ENCODE data around the gene MYL5. TPM values are rescaled to one million over a fixed set of nuclear protein-coding genes. Genes with fewer than 3 reads are reported as not detected.
"Not testable (repeated sequence)": the region's sequence is repeated elsewhere in the genome, so short reads cannot be mapped to it uniquely, and the experiment has no call there.

MYL5 gene
- total and polyA plus RNA-seq, 3 experiments from 2014 or later = 5.2 to 19.5 (median 17.1) TPM

DNA sequence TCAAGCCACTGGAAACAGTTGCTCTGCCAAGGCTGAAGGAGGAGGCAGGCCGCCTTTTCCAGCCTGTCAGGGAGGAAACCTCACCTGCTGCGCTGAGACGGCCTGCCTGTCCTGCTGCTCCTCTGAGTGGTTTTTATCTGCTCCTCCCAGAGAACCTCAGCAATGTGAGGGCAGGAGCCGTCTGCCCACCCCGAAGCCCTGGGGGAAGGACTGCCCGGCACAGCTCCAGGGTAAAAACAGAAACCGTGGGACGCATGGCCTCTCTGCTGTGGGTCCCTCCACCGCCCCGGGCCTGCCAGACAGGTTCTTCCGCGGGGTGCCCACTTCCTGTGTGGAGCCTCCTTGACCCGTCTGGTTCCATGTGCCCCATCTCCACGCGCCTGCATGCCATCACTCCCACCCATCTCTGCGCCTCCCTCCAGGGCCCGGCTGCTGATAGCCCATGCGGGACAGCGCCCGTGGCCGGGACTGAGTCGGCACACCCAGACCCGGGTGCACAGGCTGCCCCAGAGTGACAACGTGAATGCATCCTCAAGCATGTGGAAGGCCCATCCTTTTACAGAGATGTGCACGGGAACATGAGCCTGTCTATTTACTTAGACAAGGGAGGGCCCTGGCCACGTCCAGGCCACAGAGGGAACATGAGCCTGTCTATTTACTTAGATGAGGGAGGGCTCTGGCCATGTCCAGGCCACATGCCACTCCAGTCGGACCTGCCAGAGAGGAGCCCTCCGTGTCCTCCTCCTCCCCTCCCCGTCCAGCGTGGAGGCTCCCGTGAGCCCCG lies 18.6 kb downstream of the MYL5 start:
- CTCF ChIA-PET = no interaction called here
- Mint-ChIP-seq H3K27ac (no peak overlapping the region), H3K4me1 (peaks cover 0 to 1% (median 0%) of the 10 kb centered on the region in 3 donors), H3K4me3 (peak overlapping the region in 1 of 7 donors; percentile 51), H3K27me3 (peaks cover 3 to 6% of the 10 kb centered on the region in 2 donors), H3K36me3 (no peaks in the 10 kb centered on the region), H3K9me3 (no peaks in the 10 kb centered on the region)
- Histone ChIP-seq H3K9me3 (ENCODE audit: low read length) (no peaks in the 10 kb centered on the region), H3K36me3 (ENCODE audit: insufficient read depth, low read length) (no peaks in the 10 kb centered on the region), H3K4me3 (ENCODE audit: low read length) (no peak overlapping the region), H3K4me1 (ENCODE audit: insufficient read depth, low read length) (no peaks in the 10 kb centered on the region), H3K27ac (ENCODE audit: low read depth, low read length) (no peak overlapping the region), H3K27me3 (ENCODE audit: insufficient read depth, low read length, poor library complexity, severe bottlenecking) (no peaks in the 10 kb centered on the region)
- DNase-seq = no peak
- POLR2A ChIA-PET = no interaction called here

DNA sequence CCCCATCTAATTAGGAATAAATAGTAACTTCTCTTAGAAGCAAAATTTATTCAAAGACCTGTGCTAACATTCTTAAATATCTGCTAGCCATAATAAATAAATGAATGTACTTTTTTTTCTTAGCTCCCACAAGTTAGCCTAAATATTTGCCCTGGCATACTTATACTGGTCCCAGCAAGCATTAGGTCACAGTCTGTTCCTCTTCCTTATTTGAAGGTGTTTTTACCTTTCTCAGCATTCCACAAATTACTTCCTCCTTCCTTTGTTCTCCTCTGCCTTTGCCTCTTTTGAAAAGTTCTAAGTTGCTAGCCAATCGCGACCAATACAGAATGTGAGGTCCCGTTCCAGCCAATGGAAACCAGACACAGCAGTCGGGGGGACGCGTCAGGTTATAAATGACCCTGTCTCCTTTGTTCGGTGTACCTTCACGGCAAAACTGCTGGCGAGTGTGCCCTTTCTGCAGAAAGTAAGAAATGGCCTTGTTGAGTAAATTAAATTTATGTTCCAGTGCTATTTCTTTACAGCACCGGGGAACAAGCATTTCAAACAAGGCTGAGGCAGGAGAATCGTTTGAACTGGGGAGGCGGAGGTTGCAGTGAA lies 20.1 kb downstream of the MYL5 start:
- H3K9me3 ChIP-seq (ENCODE audit: low read length); CTCF ChIA-PET; H3K27ac ChIP-seq (ENCODE audit: low read depth, low read length); H3K27ac Mint-ChIP-seq; H3K27me3 ChIP-seq (ENCODE audit: insufficient read depth, low read length, poor library complexity, severe bottlenecking); H3K9me3 Mint-ChIP-seq; H3K36me3 ChIP-seq (ENCODE audit: insufficient read depth, low read length); H3K4me3 Mint-ChIP-seq; H3K4me1 ChIP-seq (ENCODE audit: insufficient read depth, low read length); H3K36me3 Mint-ChIP-seq; POLR2A ChIA-PET; DNase-seq; H3K4me3 ChIP-seq (ENCODE audit: low read length); H3K4me1 Mint-ChIP-seq; H3K27me3 Mint-ChIP-seq: not testable (repeated sequence)

DNA sequence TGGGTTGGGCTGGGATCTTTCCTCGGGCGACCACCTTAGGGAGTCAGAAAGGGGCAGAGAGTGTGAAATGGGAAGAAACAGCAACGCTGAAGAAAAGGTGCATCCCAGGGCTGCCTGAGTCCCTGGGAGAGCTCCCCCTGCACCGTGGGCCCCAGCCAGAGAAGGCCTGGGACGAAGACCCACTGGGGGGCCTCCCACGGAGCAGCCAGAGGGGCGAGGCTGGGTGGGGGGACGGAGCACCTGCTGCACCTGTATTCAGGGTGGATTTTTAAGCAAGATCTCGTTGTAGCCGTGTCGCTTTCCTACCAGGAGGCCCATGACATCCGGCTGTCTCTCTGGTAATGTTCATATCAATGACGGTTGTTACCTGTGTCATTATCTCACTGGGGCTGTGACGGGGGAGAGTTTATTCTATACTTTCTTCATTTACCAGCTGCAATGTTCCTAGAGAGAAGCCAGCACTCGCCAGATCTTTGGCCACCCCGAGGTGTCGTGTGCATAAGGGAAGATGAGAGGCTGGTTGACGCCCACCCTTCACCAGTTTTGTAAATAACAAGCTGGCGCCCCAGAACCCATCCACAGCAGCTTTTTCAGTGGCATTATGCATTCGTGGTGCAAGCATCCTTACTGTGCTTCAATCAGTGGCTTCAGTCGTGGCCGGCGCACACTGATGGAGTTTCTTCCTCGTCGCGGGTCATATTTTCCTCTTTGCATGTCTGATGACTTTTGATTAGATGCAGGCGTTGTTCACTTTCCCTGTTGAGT lies 25.7 kb downstream of the MYL5 start:
- DNase-seq = no peak
- Mint-ChIP-seq H3K9me3 (no peaks in the 10 kb centered on the region), H3K27me3 (no peaks in the 10 kb centered on the region), H3K4me1 (peaks cover 3 to 16% (median 12%) of the 10 kb centered on the region in 3 donors), H3K4me3 (peak overlapping the region in 1 of 7 donors; percentile 46), H3K36me3 (no peaks in the 10 kb centered on the region), H3K27ac (peak overlapping the region in 3 of 8 donors; percentile 32 to 74 (median 60))
- Histone ChIP-seq H3K36me3 (ENCODE audit: insufficient read depth, low read length) (no peaks in the 10 kb centered on the region), H3K27me3 (ENCODE audit: insufficient read depth, low read length, poor library complexity, severe bottlenecking) (no peaks in the 10 kb centered on the region), H3K9me3 (ENCODE audit: low read length) (no peaks in the 10 kb centered on the region), H3K27ac (ENCODE audit: low read depth, low read length) (no peak overlapping the region), H3K4me1 (ENCODE audit: insufficient read depth, low read length) (peaks cover 3% of the 10 kb centered on the region), H3K4me3 (ENCODE audit: low read length) (no peak overlapping the region)
- ChIA-PET CTCF (no interaction called here), POLR2A (no interaction called here)

DNA sequence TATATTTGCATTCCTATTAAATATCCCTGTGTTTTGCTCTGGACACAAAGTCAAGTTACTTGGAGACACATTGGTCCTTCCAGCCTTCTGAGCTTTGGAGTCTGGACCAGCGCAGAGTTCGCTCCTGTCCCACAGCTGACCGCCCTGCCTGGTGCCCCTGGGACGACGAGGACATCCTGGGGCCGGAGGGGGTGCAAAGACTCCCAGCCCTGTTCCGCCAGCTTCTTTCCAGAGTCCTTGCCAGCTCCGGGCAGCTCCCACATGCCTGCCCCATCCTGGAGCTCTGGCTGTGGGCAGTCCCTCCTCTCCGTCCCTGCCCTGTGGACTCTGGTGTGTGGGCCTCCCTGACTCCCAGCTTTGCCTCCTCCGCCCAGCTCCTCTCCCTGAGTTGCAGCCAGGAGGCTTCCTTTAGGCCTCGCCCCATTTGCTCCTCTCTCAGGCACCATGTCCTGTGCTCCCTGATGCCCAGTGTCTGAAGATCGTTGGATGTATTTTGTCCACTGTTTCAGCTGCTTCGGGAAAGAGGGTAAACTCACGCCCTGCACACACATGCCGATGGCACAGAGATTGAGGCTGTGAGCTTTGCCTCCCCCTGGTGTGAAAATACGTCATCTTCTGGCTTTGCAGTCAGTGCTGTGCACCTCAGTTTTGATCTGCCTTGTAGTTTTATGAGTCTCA lies 26.4 kb downstream of the MYL5 start:
- no peaks in the 10 kb centered on the region for H3K36me3 ChIP-seq (ENCODE audit: insufficient read depth, low read length)
- no peak overlapping the region for H3K27ac ChIP-seq (ENCODE audit: low read depth, low read length)
- Mint-ChIP-seq H3K36me3 (peaks cover 0 to 3% (median 0%) of the 10 kb centered on the region in 3 donors), H3K27ac (peak overlapping the region in 3 of 8 donors; percentile 23 to 60 (median 32)), H3K4me3 (peak overlapping the region in 1 of 7 donors; percentile 46), H3K9me3 (no peaks in the 10 kb centered on the region), H3K27me3 (no peaks in the 10 kb centered on the region), H3K4me1 (peaks cover 3 to 21% (median 12%) of the 10 kb centered on the region in 3 donors)
- peaks cover 7% of the 10 kb centered on the region for H3K4me1 ChIP-seq (ENCODE audit: insufficient read depth, low read length)
- DNase-seq = no peak
- no peaks in the 10 kb centered on the region for H3K9me3 ChIP-seq (ENCODE audit: low read length)
- POLR2A ChIA-PET = no interaction called here
- CTCF ChIA-PET = no interaction called here
- no peaks in the 10 kb centered on the region for H3K27me3 ChIP-seq (ENCODE audit: insufficient read depth, low read length, poor library complexity, severe bottlenecking)
- H3K4me3 ChIP-seq (ENCODE audit: low read length) = no peak overlapping the region

DNA sequence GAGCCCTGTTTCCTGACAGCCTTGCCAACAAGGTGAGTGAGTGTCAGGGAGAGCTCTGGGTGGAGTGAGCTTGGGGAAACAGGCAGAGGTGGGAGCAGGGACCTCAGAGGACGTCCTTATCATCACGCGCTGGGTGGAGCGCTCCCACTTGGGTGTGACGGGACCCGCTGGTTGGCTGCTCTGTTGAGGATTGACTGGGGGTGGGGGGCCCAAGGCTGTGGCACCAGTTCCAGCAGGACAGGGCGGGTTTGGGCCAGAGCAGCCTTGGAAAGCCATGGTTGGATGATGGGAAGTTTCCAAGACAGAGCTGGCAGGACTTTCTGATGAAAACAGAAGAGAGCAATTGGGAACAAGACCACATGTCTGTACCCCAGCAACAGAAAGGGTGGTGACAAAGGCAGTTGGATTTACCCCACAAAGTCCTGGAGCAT lies 28.3 kb downstream of the MYL5 start:
- peaks cover 3 to 24% (median 12%) of the 10 kb centered on the region in 3 donors for H3K4me1 Mint-ChIP-seq
- ChIA-PET CTCF (no interaction called here), POLR2A (no interaction called here)
- no peak for DNase-seq
- H3K36me3 ChIP-seq (ENCODE audit: insufficient read depth, low read length) = no peaks in the 10 kb centered on the region
- H3K4me3 Mint-ChIP-seq = peak overlapping the region in 3 of 7 donors; percentile 19 to 56 (median 48)
- H3K9me3 ChIP-seq (ENCODE audit: low read length) = no peaks in the 10 kb centered on the region
- no peak overlapping the region for H3K27ac ChIP-seq (ENCODE audit: low read depth, low read length)
- H3K4me1 ChIP-seq (ENCODE audit: insufficient read depth, low read length) = peaks cover 13% of the 10 kb centered on the region
- H3K27ac Mint-ChIP-seq = peak overlapping the region in 2 of 8 donors; percentile 3 to 66
- H3K9me3 Mint-ChIP-seq = no peaks in the 10 kb centered on the region
- H3K27me3 Mint-ChIP-seq = no peaks in the 10 kb centered on the region
- H3K27me3 ChIP-seq (ENCODE audit: insufficient read depth, low read length, poor library complexity, severe bottlenecking) = no peaks in the 10 kb centered on the region
- peaks cover 0 to 3% (median 0%) of the 10 kb centered on the region in 3 donors for H3K36me3 Mint-ChIP-seq
- no peak overlapping the region for H3K4me3 ChIP-seq (ENCODE audit: low read length)

DNA sequence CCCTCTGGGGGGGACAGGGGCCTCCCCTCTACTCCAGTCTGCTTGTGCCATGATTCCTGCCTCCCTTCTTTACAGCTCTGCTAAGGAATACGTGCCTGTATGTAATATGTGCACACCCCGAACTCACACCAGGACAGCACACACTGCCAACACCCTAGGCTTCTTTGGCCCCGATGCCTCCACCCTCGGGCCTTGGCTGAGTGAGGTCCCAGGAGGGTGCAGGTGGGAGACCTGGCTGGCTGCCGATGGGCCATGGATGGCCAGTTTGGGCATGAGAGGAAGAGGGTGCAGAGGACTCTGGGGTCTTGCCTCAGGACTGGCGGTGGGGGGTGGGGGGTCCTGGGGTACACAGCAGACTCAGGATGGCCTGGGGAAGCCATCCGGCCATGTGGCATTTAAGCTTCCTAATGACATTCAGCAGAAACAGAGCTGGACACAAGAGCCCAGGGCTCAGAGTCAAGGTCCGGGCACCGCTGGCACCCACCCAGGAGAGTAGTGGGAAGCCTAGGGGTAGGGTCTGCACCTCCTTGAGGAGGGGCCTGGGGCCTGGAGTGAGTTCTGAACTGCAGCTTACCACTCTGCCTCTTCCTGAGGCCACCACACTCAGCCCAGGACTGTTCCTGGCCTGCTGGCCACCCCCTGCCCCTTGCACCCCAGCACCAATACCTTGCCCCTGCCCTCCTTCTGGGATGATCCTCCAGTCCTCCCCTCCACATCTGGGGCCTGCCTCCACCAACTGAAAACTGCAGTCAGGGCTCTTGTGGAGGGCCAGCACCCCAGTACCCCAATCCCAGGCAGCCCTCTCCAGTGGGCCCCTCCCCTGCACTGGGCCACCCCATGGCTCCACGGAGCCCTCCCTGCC lies 29.2 kb downstream of the MYL5 start:
- Mint-ChIP-seq H3K36me3 (peaks cover 0 to 3% (median 0%) of the 10 kb centered on the region in 3 donors), H3K4me1 (peaks cover 6 to 30% (median 13%) of the 10 kb centered on the region in 3 donors), H3K9me3 (no peaks in the 10 kb centered on the region), H3K27me3 (no peaks in the 10 kb centered on the region), H3K27ac (no peak overlapping the region), H3K4me3 (no peak overlapping the region)
- no peak overlapping the region for H3K27ac ChIP-seq (ENCODE audit: low read depth, low read length)
- H3K27me3 ChIP-seq (ENCODE audit: insufficient read depth, low read length, poor library complexity, severe bottlenecking) = no peaks in the 10 kb centered on the region
- no peaks in the 10 kb centered on the region for H3K36me3 ChIP-seq (ENCODE audit: insufficient read depth, low read length)
- no peak for DNase-seq
- CTCF ChIA-PET = no interaction called here
- H3K4me3 ChIP-seq (ENCODE audit: low read length) = no peak overlapping the region
- no peaks in the 10 kb centered on the region for H3K9me3 ChIP-seq (ENCODE audit: low read length)
- POLR2A ChIA-PET = no interaction called here
- peaks cover 13% of the 10 kb centered on the region for H3K4me1 ChIP-seq (ENCODE audit: insufficient read depth, low read length)

DNA sequence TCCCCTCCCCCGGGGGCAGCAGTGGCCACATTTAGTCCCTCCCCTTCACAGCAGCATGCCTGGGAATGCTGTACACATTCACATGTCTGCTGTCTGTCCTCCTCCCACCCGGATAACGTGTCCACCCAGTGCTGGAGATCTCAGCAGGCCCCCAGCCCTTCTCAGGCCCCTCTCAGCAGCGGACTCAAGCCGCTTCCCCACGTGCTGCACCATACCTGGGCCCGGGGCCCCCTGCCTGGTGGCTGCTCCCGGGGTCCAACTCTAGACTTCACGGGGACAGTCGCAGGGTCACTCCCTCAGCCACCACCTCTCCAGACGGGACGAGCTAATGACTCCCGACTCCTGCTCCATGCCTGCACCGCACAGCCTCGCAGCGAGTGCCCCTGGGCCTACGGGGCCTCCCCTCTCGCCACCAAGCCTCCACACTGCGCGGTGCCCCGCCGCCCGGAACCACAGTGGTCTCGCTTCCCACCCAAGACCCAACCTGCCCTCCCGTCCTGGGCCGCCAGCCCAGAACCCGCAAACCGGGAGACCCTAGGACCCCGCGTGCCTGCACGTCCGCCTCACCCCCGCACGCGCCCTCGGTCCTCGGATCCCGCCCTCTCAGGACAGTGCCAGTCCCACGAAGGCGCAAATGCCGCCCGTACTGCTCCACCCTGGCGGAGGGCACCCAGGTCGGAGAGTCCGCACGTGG lies 30.0 kb downstream of the MYL5 start:
- Histone ChIP-seq H3K36me3 (ENCODE audit: insufficient read depth, low read length) (no peaks in the 10 kb centered on the region), H3K4me1 (ENCODE audit: insufficient read depth, low read length) (peaks cover 13% of the 10 kb centered on the region), H3K9me3 (ENCODE audit: low read length) (no peaks in the 10 kb centered on the region), H3K4me3 (ENCODE audit: low read length) (no peak overlapping the region), H3K27me3 (ENCODE audit: insufficient read depth, low read length, poor library complexity, severe bottlenecking) (no peaks in the 10 kb centered on the region), H3K27ac (ENCODE audit: low read depth, low read length) (no peak overlapping the region)
- ChIA-PET POLR2A (no interaction called here), CTCF (no interaction called here)
- DNase-seq = no peak
- Mint-ChIP-seq H3K27ac (no peak overlapping the region), H3K4me3 (peak overlapping the region in 4 of 7 donors; percentile 24 to 63 (median 38)), H3K27me3 (no peaks in the 10 kb centered on the region), H3K9me3 (no peaks in the 10 kb centered on the region), H3K36me3 (peaks cover 0 to 3% (median 0%) of the 10 kb centered on the region in 3 donors), H3K4me1 (peaks cover 11 to 32% (median 19%) of the 10 kb centered on the region in 3 donors)
